K562 (cell line): ENCODE measurements around the gene ZNF865. TPM values are rescaled to one million over a fixed set of nuclear protein-coding genes. Genes with fewer than 3 reads are reported as not detected.

Experiments
- CBFA2T3 ChIP-seq: fragments of 450-650 bp; IDR thresholded peaks from 2 replicates; pipeline ENCODE4 v1.6.1; 2017
- CHAMP1 ChIP-seq: fragments of 450-650 bp; IDR thresholded peaks from 2 replicates; pipeline ENCODE4 v1.6.1; 2016; ENCODE audit warnings: mild to moderate bottlenecking
- CREM ChIP-seq: IDR thresholded peaks from 2 replicates; pipeline ENCODE4 v1.6.1; 2014; ENCODE audit warnings: antibody characterized with exemption, low read depth
- FOXJ2 ChIP-seq: fragments of 200-800 bp; sonication (Bioruptor generic); IDR thresholded peaks from 2 replicates; pipeline ENCODE4 v1.6.1; 2016; ENCODE audit warnings: missing genetic modification characterization, missing compliant biosample characterization
- GTF2F1 ChIP-seq: IDR thresholded peaks from 2 replicates; pipeline ENCODE4 v1.6.1; 2011; ENCODE audit warnings: low read depth, low read length, improper control_type of control experiment
- HDAC3 ChIP-seq: fragments of 450-650 bp; IDR thresholded peaks from 2 replicates; pipeline ENCODE4 v1.6.1; 2018; ENCODE audit warnings: borderline replicate concordance, mild to moderate bottlenecking, moderate library complexity; ENCODE audit not compliant: partially characterized antibody
- HMG20A ChIP-seq: fragments of 450-650 bp; formaldehyde crosslinking; conservative IDR thresholded peaks from 2 replicates; pipeline ENCODE4 v1.4.0; 2020; ENCODE audit warnings: mild to moderate bottlenecking, mixed read lengths
- JUN ChIP-seq, 2 experiments: sonication (generic) in 1 of 2; formaldehyde crosslinking in 1 of 2; IDR thresholded peaks; 2 replicates each; pipeline versions ENCODE4 v1.6.1 to v1.8.0; 2012 to 2022; ENCODE audit warnings: borderline replicate concordance in 2 of 2, mild to moderate bottlenecking in 2 of 2, improper control_type of control experiment in 1 of 2, low read depth in 1 of 2, low read length in 1 of 2, missing genetic modification reagents in 1 of 2
- KLF1 ChIP-seq: fragments of 450-650 bp; IDR thresholded peaks from 2 replicates; pipeline ENCODE4 v1.6.1; 2016; ENCODE audit warnings: missing genetic modification characterization, missing compliant biosample characterization
- MED1 ChIP-seq: sonication (generic); formaldehyde crosslinking; IDR thresholded peaks from 2 replicates; pipeline ENCODE4 v1.8.1; 2023; ENCODE audit warnings: missing genetic modification reagents, borderline replicate concordance
- PATZ1 ChIP-seq: fragments of 250-450 bp; sonication (Bioruptor Pico); IDR thresholded peaks from 2 replicates; pipeline ENCODE4 v1.5.0; 2020; ENCODE audit warnings: mild to moderate bottlenecking, borderline replicate concordance
- PHTF2 ChIP-seq: fragments of 250-450 bp; sonication (Bioruptor Pico); IDR thresholded peaks from 2 replicates; pipeline ENCODE4 v1.5.0; 2021; ENCODE audit warnings: mild to moderate bottlenecking
- POLR2AphosphoS2 ChIP-seq: IDR thresholded peaks from 2 replicates; pipeline ENCODE4 v1.6.1; 2012; ENCODE audit warnings: low read length, improper control_type of control experiment
- RBBP5 ChIP-seq: fragments of 200-600 bp; sonication (generic); IDR thresholded peaks from 2 replicates; pipeline ENCODE4 v1.6.1; 2012; ENCODE audit warnings: borderline replicate concordance, mild to moderate bottlenecking, low read length, control low read depth, inconsistent platforms; ENCODE audit not compliant: insufficient read depth, poor library complexity, severe bottlenecking
- RBM17 ChIP-seq: fragments of 200-400 bp; formaldehyde crosslinking; IDR thresholded peaks from 2 replicates; pipeline ENCODE4 v1.6.1; 2017; ENCODE audit warnings: low read depth, mild to moderate bottlenecking, low read length, borderline replicate concordance
- RBM39 ChIP-seq: fragments of 200-400 bp; formaldehyde crosslinking; optimal IDR thresholded peaks from 2 replicates; pipeline ENCODE3; 2018; ENCODE audit warnings: low read depth, low read length
- RHOXF2B ChIP-seq: fragments of 250-450 bp; sonication (Bioruptor Pico); conservative IDR thresholded peaks from 2 replicates; pipeline ENCODE4 v1.5.1; 2021
- TFAM ChIP-seq: fragments of 250-450 bp; sonication (Bioruptor Pico); conservative IDR thresholded peaks from 2 replicates; pipeline ENCODE4 v1.5.0; 2021; ENCODE audit warnings: mild to moderate bottlenecking, moderate library complexity
- ZBTB43 ChIP-seq: sonication (generic); formaldehyde crosslinking; IDR thresholded peaks from 2 replicates; pipeline ENCODE4 v1.8.0; 2023; ENCODE audit warnings: mild to moderate bottlenecking, missing genetic modification reagents
- ZFP91 ChIP-seq: sonication (generic); formaldehyde crosslinking; IDR thresholded peaks from 2 replicates; pipeline ENCODE4 v1.8.0; 2022; ENCODE audit warnings: mild to moderate bottlenecking, missing genetic modification reagents
- polyA plus RNA-seq, 8 experiments: library from polyadenylated mRNA; depleted of rRNA in 4 of 8; stranded (reverse) in 5 of 8; unstranded in 3 of 8; fragments of >200 nt; fragmentation: Nextera tagmentation in 2 of 8; fragmentation: Illumina TruSeq in 1 of 8; extraction: Ambion mirVana in 2 of 8; extraction: Trizol in 1 of 8; gene quantifications; 2 replicates each; pipeline versions ENCODE4 v1.2.1 to v1.2.3, GENCODE V29; 2011 to 2014; ENCODE audit warnings: inconsistent platforms in 1 of 8, missing spikeins in 1 of 8
- total RNA-seq, 7 experiments: library from RNA; depleted of rRNA in 6 of 7; stranded (reverse); fragments of >200 nt in 6 of 7; fragmentation: Illumina TruSeq in 2 of 7; extraction: Trizol in 2 of 7; gene quantifications; 2 replicates each; pipeline versions ENCODE4 v1.2.1 to v1.2.3, GENCODE V29; 2011 to 2021; ENCODE audit warnings: low replicate concordance in 1 of 7

ZNF865 gene
- total and polyA plus RNA-seq, 9 of the 15 experiments (the other 6 are each of a cell fraction or from before 2014, with no cell fraction given) = 0.40 to 18.8 (median 1.6) TPM; not detected in 2

GRCh38 chr19:55643003-55643886 lies 37.8 kb downstream of the ZNF865 start, which contains the start of gene ZNF581 (continued):
- TF ChIP-seq ZFP91 (no peak; the same call in 1 of the 2 replicates), RBM17 (no peak), HMG20A (no peak), CBFA2T3 (no peak), FOXJ2 (no peak), RBBP5 (peak; percentile 95), MED1 (no peak), KLF1 (no peak), TFAM (CRISPR knock-in tag) (no peak), RBM39 (no peak), ZBTB43 (no peak), POLR2AphosphoS2 (peak; percentile 90; the same call in 1 of the 2 replicates), CREM (peak; percentile 47; the same call in 1 of the 2 replicates), JUN (IDR thresholded peaks at IDR 0.05; ENCODE audit: borderline replicate concordance, low read depth, low read length) (no peak), JUN (CRISPR knock-in tag; IDR thresholded peaks at IDR 0.05; ENCODE audit: borderline replicate concordance) (no peak), CHAMP1 (no peak; the same call in 1 of the 2 replicates), RHOXF2B (CRISPR knock-in tag) (0 out of 2 replicates have a peak, but pooled peaks have one; percentile 29), PATZ1 (CRISPR knock-in tag) (no peak), PHTF2 (CRISPR knock-in tag) (no peak), GTF2F1 (no peak), HDAC3 (no peak)
